Stimulated activated CD4-positive, alpha-beta T cell treated with anti-CD3 and anti-CD28 coated beads, Interleukin-12 subunit alpha, Interleukin-12 subunit beta, amount 100 ng/mL, for 48 hours (primary cell): ENCODE data around the gene PROX1.

Source experiments
- DNase-seq, 3 donors: peaks; one replicate each; pipeline ENCODE4 v3.0.0-alpha.2; 2020; ENCODE audit warnings: low read depth in 2 of 3, low spot score in 1 of 3

PROX1 gene

GRCh38 chr1:213987927-213988506 lies at the start of gene PROX1:
Gene PROX1, plus strand, starts transcription at chr1:213987973. Its CDS starts 8,563 bp downstream, at chr1:213996536.
- DNase-seq, result no peak

- DNase-seq, result no peak
Observed at GRCh38 chr1:213938776-213939175, 49.0 kb upstream of the PROX1 start.

- no peak for DNase-seq
Observed at GRCh38 chr1:213939888-213940287, 47.9 kb upstream of the PROX1 start.

- DNase-seq, result no peak
Observed at GRCh38 chr1:213940947-213941346, 46.8 kb upstream of the PROX1 start.

- DNase-seq, result no peak
Observed at GRCh38 chr1:213942061-213942460, 45.7 kb upstream of the PROX1 start.

GRCh38 chr1:213947200-213947801 lies 40.5 kb upstream of the PROX1 start:
- DNase-seq, result no peak

GRCh38 chr1:213951876-213952275 lies 35.9 kb upstream of the PROX1 start:
- DNase-seq, result no peak

GRCh38 chr1:213953806-213954205 lies 34.0 kb upstream of the PROX1 start:
- no peak for DNase-seq

GRCh38 chr1:213956295-213956770 lies 31.4 kb upstream of the PROX1 start:
- no peak for DNase-seq

GRCh38 chr1:213958346-213958745 lies 29.4 kb upstream of the PROX1 start:
- DNase-seq, result no peak

GRCh38 chr1:213960963-213961362 lies 26.8 kb upstream of the PROX1 start:
- DNase-seq, result no peak

- DNase-seq, result no peak
Observed at GRCh38 chr1:213962508-213962907, 25.3 kb upstream of the PROX1 start.

- DNase-seq, result no peak
Observed at GRCh38 chr1:213966122-213966521, 21.7 kb upstream of the PROX1 start.

GRCh38 chr1:213968146-213968825 lies 19.5 kb upstream of the PROX1 start:
- DNase-seq, result no peak

- no peak for DNase-seq
Observed at GRCh38 chr1:213969958-213970555, 17.7 kb upstream of the PROX1 start.

- no peak for DNase-seq
Observed at GRCh38 chr1:213972141-213972540, 15.6 kb upstream of the PROX1 start.

- no peak for DNase-seq
Observed at GRCh38 chr1:213973129-213973528, 14.6 kb upstream of the PROX1 start.

GRCh38 chr1:213976665-213977485 lies 10.9 kb upstream of the PROX1 start:
- DNase-seq, result no peak

- no peak for DNase-seq
Observed at GRCh38 chr1:213977486-213977842, 10.3 kb upstream of the PROX1 start.

- no peak for DNase-seq
Observed at GRCh38 chr1:213977909-213978308, 9.9 kb upstream of the PROX1 start.
